ENCODE data around the gene LLCFC1. TPM values are rescaled to one million over a fixed set of nuclear protein-coding genes. Genes with fewer than 3 reads are reported as not detected.

The LLCFC1 gene
- total and polyA plus RNA-seq, 2 of the 13 experiments (the other 11 are each of a cell fraction or from before 2014, with no cell fraction given), result not detected

- ChIA-PET CTCF (ENCODE audit: low intra/inter-chr PET ratio, low total read pairs) (no interaction called here), POLR2A (no interaction called here)
- no peaks in the 10 kb centered on the region for H4K20me1 ChIP-seq (ENCODE audit: insufficient read depth, low read length)
- TF ChIP-seq ZSCAN25 (CRISPR knock-in tag; IDR thresholded peaks at IDR 0.05) (no peak), EHMT2 (IDR thresholded peaks at IDR 0.05; ENCODE audit: borderline replicate concordance, low read depth, low read length) (no peak), ZNF382 (CRISPR knock-in tag; IDR thresholded peaks at IDR 0.05; ENCODE audit: borderline replicate concordance) (no peak), ZNF275 (CRISPR knock-in tag; IDR thresholded peaks at IDR 0.05; ENCODE audit: borderline replicate concordance) (no peak), ZNF281 (CRISPR knock-in tag; IDR thresholded peaks at IDR 0.05; ENCODE audit: borderline replicate concordance) (no peak), ZFAT (CRISPR knock-in tag; conservative IDR thresholded peaks at IDR 0.05) (no peak), ZNF430 (CRISPR knock-in tag; IDR thresholded peaks at IDR 0.05) (no peak), ZNF34 (CRISPR knock-in tag; IDR thresholded peaks at IDR 0.05; ENCODE audit: borderline replicate concordance) (no peak), HDAC2 (CRISPR knock-in tag; IDR thresholded peaks at IDR 0.05) (no peak), HNF4G (IDR thresholded peaks at IDR 0.05; ENCODE audit: borderline replicate concordance, low read depth, low read length) (no peak), HNF4G (CRISPR knock-in tag; IDR thresholded peaks at IDR 0.05; ENCODE audit: borderline replicate concordance, low read depth) (no peak), ZNF280D (CRISPR knock-in tag; IDR thresholded peaks at IDR 0.05) (no peak), PAF1 (CRISPR knock-in tag; IDR thresholded peaks at IDR 0.05) (no peak), NFE2L2 (IDR thresholded peaks at IDR 0.05; ENCODE audit: low read length) (no peak)
- H3K79me2 ChIP-seq (ENCODE audit: insufficient read depth, low read length), result no peaks in the 10 kb centered on the region
- no peak overlapping the region for H2AFZ ChIP-seq (ENCODE audit: low read length)
- H3K36me3 ChIP-seq (replicated peaks in 1 of 2; ENCODE audit: control insufficient read depth in 1 of 2, insufficient read depth in 2 of 2, low read length in 2 of 2), result no peaks in the 10 kb centered on the region
- FAIRE-seq (no peak), DNase-seq (ENCODE audit: low spot score) (no peak), ATAC-seq (no peak)
- in situ Hi-C loops (cut with HindIII; ENCODE audit: extremely low pct_ligation_motif_present, low pct_unique_long_range_greater_than_20kb) (no loop called here), intact Hi-C loops (cut with micrococcal nuclease; ENCODE audit: unreplicated experiment) (no loop called here)
- no peaks in the 10 kb centered on the region for H3K4me1 ChIP-seq (ENCODE audit: insufficient read depth, low read length)
- no TSS peak for BruUV-seq (replicated peaks)
- H3K27me3 ChIP-seq (ENCODE audit: control insufficient read depth in 1 of 2, insufficient read depth in 2 of 2, low read length in 2 of 2), result peaks cover 2 to 20% of the 10 kb centered on the region in 2 experiments; a peak in 2 of 5 replicates
- no peak overlapping the region for H3K9ac ChIP-seq (ENCODE audit: insufficient read depth, low read depth, low read length)
- H3K9me3 ChIP-seq (ENCODE audit: low read length), result no peaks in the 10 kb centered on the region
- H3K4me2 ChIP-seq (ENCODE audit: low read depth, low read length), result no peak overlapping the region
- H3K27ac ChIP-seq (ENCODE audit: extremely low read length, insufficient read depth, low read length), result no peak overlapping the region
- no peak overlapping the region for H3K4me3 ChIP-seq (replicated peaks in 1 of 3; ENCODE audit: insufficient read depth in 1 of 3, low read depth in 2 of 3, low read length in 3 of 3)
- WGBS (ENCODE audit: low lambda C conversion rate), result 13% methylated on average over 6 of the region's 6 CpGs
These were observed 3.5 kb downstream of the LLCFC1 start for GRCh38 chr7:142942746-142943145.

Measured in HepG2 (cell line).